Measurements from ENCODE around the gene TAF6L.
"Not testable (repeated sequence)": the region's sequence is repeated elsewhere in the genome, so short reads cannot be mapped to it uniquely, and the experiment has no call there.

TAF6L gene

DNA sequence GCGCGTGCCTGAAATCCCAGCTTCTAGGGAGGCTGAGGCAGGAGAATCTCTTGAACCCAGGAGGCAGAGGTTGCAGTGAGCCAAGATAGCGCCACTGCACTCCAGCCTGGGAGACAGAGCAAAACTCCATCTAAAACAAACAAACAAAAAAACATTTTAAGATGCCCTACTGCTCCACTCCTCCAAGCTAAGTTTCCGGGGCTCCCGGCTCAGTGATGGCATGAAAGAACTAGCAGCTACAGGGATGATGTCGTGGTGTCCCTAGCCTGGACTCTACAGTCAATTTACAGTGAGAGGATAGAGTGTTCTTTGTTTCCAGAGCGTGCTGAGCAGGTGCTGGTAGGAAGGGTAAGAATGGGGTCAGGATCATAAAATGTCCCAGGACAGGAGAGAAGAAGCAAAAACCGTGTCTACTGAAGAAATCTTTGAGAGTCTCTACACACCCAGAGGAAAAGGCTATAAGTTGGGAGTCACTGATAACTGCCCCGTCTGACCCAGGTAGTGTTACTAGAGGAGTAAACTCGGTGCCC, 16.0 kb upstream of the TAF6L start:
- DNase-seq (ENCODE audit: low spot score), result no peak

- DNase-seq (ENCODE audit: low spot score), result no peak
Observed at GRCh38 chr11:62757846-62758788, 13.1 kb upstream of the TAF6L start.

GRCh38 chr11:62760867-62761227, 10.3 kb upstream of the TAF6L start:
- not testable (repeated sequence) for DNase-seq (ENCODE audit: low spot score)

GRCh38 chr11:62770778-62771143, 435 bp upstream of the TAF6L start:
- DNase-seq (ENCODE audit: low spot score), result no peak

DNA sequence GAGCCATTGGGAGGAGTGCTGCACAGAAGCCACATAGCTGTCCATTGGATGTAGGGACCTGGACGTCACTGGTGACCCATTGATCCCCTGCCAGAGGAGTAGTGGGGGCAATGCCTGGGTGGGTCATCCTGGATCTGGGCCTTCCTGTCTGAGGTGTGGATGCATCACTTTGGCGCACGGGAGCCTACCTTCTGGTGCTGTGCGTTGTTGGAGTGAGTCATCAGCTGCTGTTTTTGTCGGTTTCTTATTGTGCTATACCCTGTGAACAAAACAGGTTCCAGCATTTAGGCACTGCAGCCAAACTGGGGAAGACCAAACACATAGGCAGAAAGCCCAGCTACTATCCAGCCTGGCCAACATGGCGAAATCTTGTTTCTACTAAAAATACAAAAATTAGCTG, 3.2 kb downstream of the TAF6L start:
- DNase-seq (ENCODE audit: low spot score), result no peak

DNA sequence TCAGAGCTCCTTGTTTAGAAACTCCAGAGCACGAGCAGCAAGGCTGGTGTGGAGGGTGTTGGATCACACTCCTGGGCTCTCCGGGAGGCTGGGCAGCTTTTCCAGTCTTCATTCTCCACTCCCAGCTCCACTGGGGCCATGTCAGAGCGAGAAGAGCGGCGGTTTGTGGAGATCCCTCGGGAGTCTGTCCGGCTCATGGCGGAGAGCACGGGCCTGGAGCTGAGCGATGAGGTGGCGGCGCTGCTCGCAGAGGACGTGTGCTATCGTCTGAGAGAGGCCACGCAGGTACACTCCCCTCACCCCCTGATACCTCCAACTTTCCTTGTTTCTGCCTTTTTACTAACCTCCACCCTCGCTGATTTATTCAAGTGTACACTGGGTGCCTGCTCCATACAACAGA, 4.5 kb downstream of the TAF6L start:
- no peak for DNase-seq (ENCODE audit: low spot score)

DNA sequence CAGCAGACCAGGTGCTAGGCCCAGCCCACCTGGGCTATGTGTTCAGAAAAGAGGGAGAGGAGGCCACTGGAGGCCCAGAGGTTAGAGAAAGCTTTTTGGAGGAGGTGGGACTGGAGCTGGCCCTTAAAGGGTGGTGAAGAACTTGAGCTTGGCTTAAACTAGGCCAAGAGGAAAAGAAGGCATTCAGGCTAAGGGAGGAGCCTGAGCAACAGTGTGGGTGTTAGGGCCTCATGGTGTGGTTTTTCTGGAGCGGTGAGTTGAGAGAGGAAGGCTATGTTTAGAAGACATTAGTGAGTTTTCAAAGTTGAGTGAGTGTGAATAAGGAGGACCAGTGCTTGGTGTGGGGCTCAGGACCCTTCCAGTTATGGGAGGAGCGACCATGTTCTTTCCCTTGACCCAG, 6.2 kb downstream of the TAF6L start:
- DNase-seq (ENCODE audit: low spot score), result no peak

GRCh38 chr11:62778441-62778840, 7.2 kb downstream of the TAF6L start:
- DNase-seq (ENCODE audit: low spot score), result no peak

DNA sequence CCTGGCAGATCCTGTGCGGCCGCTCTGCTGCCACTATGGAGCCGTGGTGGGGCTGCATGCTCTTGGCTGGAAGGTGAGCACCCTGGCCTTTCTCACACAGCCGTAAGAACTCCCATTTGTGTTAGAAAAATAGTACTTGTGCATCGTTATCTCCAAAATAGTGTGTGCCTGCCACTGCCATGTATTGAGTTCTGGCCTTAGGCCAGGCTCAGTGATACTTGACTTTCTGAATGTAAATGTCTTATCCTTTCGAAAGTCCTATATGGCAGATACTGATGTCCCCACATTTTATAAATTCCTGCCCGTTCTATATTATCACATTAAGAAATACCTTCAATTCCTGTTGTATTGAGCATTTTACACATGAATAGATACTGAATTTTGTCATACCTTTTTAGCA, 11.6 kb downstream of the TAF6L start:
- DNase-seq (ENCODE audit: low spot score), result no peak

GRCh38 chr11:62786318-62787004, 15.3 kb downstream of the TAF6L start:
- DNase-seq (ENCODE audit: low spot score), result peak; percentile 82

- peak; percentile 98 for DNase-seq (ENCODE audit: low spot score)
Observed at GRCh38 chr11:62787005-62787759, 16.0 kb downstream of the TAF6L start, which contains the start of gene TMEM179B. Gene TMEM179B (plus strand): TSS chr11:62787402. CDS start chr11:62787432, 30 bp downstream.

DNA sequence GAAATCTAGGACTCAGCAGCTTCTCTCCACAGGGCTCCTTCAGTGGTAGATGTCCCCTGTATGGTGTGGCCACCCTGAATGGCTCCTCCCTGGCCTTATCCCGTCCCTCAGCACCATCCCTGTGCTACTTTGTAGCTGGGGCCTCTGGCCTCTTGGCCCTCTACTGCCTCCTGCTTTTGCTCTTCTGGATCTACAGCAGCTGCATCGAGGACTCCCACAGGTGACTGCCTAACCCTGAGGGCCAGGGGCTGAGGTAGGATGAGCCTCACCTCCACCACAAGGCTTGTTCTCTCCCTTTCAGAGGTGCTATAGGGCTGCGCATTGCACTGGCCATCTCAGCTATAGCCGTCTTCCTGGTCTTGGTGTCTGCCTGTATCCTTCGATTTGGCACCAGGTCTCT, 17.8 kb downstream of the TAF6L start:
- no peak for DNase-seq (ENCODE audit: low spot score)

DNA sequence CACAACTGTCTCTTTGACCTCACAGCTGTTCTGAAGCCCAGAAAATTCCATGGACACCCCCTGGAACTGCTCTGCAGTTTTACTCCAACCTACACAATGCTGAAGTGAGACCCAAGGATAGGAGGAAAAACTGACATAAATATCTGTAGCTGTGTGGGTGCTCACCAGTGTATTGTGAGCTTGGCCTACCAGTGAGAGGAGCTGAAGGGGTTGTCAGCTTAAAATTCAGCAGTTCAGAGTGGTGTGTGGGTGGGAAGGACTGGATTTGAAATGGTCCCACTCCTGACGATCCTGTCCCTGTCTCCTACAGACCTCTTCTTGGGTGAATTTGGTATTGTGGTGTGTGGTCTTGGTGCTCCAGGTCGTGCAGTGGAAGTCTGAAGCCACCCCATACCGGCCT, 18.4 kb downstream of the TAF6L start:
- no peak for DNase-seq (ENCODE audit: low spot score)

GRCh38 chr11:62791501-62792201, 20.5 kb downstream of the TAF6L start, which contains the start of gene TMEM223:
Gene TMEM223 (minus strand): TSS chr11:62792006. CDS start chr11:62791994, 12 bp downstream.
- DNase-seq (ENCODE audit: low spot score), result peak; percentile 88

DNA sequence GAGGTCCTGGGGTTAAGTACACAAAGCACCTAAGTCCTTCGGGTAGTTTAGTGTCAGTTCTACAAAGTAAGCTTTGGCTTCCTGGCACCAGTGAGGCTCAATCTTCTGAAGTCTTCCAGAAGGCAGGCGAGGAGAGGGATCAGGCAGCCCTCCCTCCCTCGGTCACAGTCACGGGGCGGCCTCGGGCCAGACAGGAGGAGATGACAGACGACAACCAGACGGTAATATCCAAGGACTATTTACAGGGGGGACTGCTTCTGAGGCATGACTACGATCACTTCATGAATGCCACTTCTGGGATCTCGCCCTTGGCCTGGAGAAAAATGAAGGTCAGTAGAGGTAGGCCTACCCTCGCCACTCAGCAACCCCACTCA, 21.0 kb downstream of the TAF6L start:
- no peak for DNase-seq (ENCODE audit: low spot score)

DNA sequence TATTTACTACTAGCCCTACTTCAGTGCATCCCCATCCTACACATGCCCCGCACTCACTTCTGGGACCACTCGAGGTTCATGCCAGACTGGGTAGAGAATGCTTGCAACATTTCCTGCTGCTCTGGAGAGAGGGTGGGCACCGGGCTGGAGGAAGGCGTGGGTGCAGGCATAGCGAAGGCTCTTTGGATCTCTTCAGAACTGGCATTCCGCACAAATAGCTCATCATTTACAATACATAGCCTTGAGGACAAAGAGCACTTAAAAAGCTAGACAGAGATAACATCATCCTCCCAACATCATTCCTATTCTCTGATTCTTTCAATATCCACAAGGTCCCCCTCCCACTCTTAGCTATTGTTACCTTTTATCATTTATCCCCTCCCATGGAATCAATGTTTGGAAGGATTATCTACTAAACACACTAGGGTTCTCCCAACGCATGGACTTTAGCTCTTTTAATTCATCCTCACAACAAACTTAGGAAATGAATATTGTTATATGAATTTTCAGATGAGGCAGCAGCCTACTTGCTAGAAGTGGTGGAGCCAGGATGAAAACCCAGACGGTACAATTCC, 23.1 kb downstream of the TAF6L start:
- no peak for DNase-seq (ENCODE audit: low spot score)

GRCh38 chr11:62796281-62796680, 25.1 kb downstream of the TAF6L start:
- DNase-seq (ENCODE audit: low spot score), result no peak

- no peak for DNase-seq (ENCODE audit: low spot score)
Observed at GRCh38 chr11:62799486-62799885, 28.3 kb downstream of the TAF6L start.

- DNase-seq (ENCODE audit: low spot score), result no peak
Observed at GRCh38 chr11:62801071-62801470, 29.9 kb downstream of the TAF6L start.

DNA sequence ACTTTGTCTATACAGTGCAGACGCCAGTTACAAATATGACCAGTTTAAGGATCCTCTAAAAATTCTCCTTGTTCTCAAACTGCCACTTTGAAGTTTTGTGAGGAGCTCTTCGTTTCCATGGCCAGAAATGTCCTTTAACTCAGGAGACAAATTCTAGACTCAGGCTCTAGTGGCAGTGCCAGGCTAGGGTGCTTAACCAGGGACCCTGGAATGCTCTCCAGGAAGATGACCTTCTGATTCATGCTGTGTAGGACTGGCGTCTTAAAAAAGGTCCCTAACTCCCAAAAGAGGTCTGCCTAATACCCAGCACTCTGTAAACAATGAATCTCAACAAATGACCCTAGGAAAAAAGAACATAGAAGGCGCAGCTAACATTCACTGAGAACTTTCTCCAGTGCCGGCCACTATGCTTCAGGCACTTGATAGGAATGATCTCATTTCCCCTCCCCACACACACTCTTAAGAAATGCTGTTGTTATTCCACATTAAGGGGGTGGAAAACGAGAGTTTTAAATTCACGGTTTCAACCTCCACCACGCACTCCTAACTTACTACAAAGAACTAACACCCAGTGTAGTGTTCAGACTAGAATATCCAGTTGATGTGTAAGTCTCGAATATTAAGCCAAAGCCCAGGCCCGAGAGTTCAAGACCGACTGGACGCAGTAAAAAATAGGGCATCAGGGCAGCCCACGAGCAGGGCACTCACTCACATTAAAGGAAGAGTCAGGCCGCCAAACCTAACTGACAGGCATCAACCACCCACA, 33.3 kb downstream of the TAF6L start:
- DNase-seq (ENCODE audit: low spot score), result no peak
